K562 (cell line): Measurements from ENCODE around the gene COG7. TPM values are rescaled to one million over a fixed set of nuclear protein-coding genes. Genes with fewer than 3 reads are reported as not detected.

Source experiments
- E2F1 ChIP-seq: sonication (generic); formaldehyde crosslinking; IDR thresholded peaks from 2 replicates; pipeline ENCODE4 v1.8.1; 2023; ENCODE audit warnings: mild to moderate bottlenecking, missing genetic modification reagents, moderate library complexity
- E2F4 ChIP-seq: sonication (generic); formaldehyde crosslinking; IDR thresholded peaks from 2 replicates; pipeline ENCODE4 v1.8.0; 2022; ENCODE audit warnings: mild to moderate bottlenecking, low read depth, missing genetic modification reagents
- FOXJ2 ChIP-seq: fragments of 200-800 bp; sonication (Bioruptor generic); IDR thresholded peaks from 2 replicates; pipeline ENCODE4 v1.6.1; 2016; ENCODE audit warnings: missing genetic modification characterization, missing compliant biosample characterization
- GABPA ChIP-seq: fragments of 200-800 bp; sonication (Bioruptor generic); conservative IDR thresholded peaks from 2 replicates; pipeline ENCODE4 v1.6.1; 2016; ENCODE audit warnings: low read depth, missing genetic modification characterization, missing compliant biosample characterization
- HCFC1 ChIP-seq: IDR thresholded peaks from 2 replicates; pipeline ENCODE4 v1.6.1; 2012; ENCODE audit warnings: low read depth, low read length, improper control_type of control experiment
- HDAC8 ChIP-seq: fragments of 450-650 bp; IDR thresholded peaks from 2 replicates; pipeline ENCODE4 v1.6.1; 2016; ENCODE audit warnings: mild to moderate bottlenecking, missing genetic modification characterization, moderate library complexity, missing compliant biosample characterization
- HNRNPLL ChIP-seq: fragments of 200-400 bp; formaldehyde crosslinking; IDR thresholded peaks from 2 replicates; pipeline ENCODE4 v1.6.1; 2017; ENCODE audit warnings: low read length, low read depth, mild to moderate bottlenecking; ENCODE audit not compliant: poor library complexity, severe bottlenecking
- MAX ChIP-seq: sonication (generic); formaldehyde crosslinking; IDR thresholded peaks from 2 replicates; pipeline ENCODE4 v1.9.0; 2022; ENCODE audit warnings: mild to moderate bottlenecking, missing genetic modification reagents
- MGA ChIP-seq: fragments of 450-650 bp; IDR thresholded peaks from 2 replicates; pipeline ENCODE4 v1.6.1; 2016; ENCODE audit warnings: mild to moderate bottlenecking, moderate library complexity
- NFIC ChIP-seq: fragments of 450-650 bp; IDR thresholded peaks from 2 replicates; pipeline ENCODE4 v1.6.1; 2017; ENCODE audit warnings: mild to moderate bottlenecking, inconsistent platforms
- POU5F1 ChIP-seq: fragments of 150-350 bp; IDR thresholded peaks from 2 replicates; pipeline ENCODE4 v1.6.1; 2014; ENCODE audit warnings: borderline replicate concordance, low read length, low read depth, mild to moderate bottlenecking; ENCODE audit not compliant: partially characterized antibody
- SUPT5H ChIP-seq: fragments of 450-650 bp; IDR thresholded peaks from 2 replicates; pipeline ENCODE4 v1.6.1; 2016
- ZC3H8 ChIP-seq: fragments of 450-650 bp; IDR thresholded peaks from 2 replicates; pipeline ENCODE4 v1.6.1; 2017
- ZNF75A ChIP-seq: fragments of 450-650 bp; formaldehyde crosslinking; IDR thresholded peaks from 2 replicates; pipeline ENCODE4 v1.4.0; 2020; ENCODE audit warnings: mild to moderate bottlenecking
- polyA plus RNA-seq, 8 experiments: library from polyadenylated mRNA; depleted of rRNA in 4 of 8; stranded (reverse) in 5 of 8; unstranded in 3 of 8; fragments of >200 nt; fragmentation: Nextera tagmentation in 2 of 8; fragmentation: Illumina TruSeq in 1 of 8; extraction: Ambion mirVana in 2 of 8; extraction: Trizol in 1 of 8; gene quantifications; 2 replicates each; pipeline versions ENCODE4 v1.2.1 to v1.2.3, GENCODE V29; 2011 to 2014; ENCODE audit warnings: inconsistent platforms in 1 of 8, missing spikeins in 1 of 8
- total RNA-seq, 7 experiments: library from RNA; depleted of rRNA in 6 of 7; stranded (reverse); fragments of >200 nt in 6 of 7; fragmentation: Illumina TruSeq in 2 of 7; extraction: Trizol in 2 of 7; gene quantifications; 2 replicates each; pipeline versions ENCODE4 v1.2.1 to v1.2.3, GENCODE V29; 2011 to 2021; ENCODE audit warnings: low replicate concordance in 1 of 7

Gene COG7
- total and polyA plus RNA-seq, 9 of the 15 experiments (the other 6 are each of a cell fraction or from before 2014, with no cell fraction given): 3.8 to 17.6 (median 13.4) TPM

GRCh38 chr16:23452572-23453337, at the start of gene COG7 (continued):
- TF ChIP-seq GABPA (tag) (peak; percentile 93), POU5F1 (peak; percentile 95), FOXJ2 (tag) (peak; percentile 83), MAX (CRISPR knock-in tag) (peak; percentile 44; the same call in 1 of the 2 replicates), SUPT5H (peak; percentile 64), NFIC (peak; percentile 86), HDAC8 (tag) (peak; percentile 39; the same call in 1 of the 2 replicates), HCFC1 (peak; percentile 73), E2F4 (CRISPR knock-in tag) (no peak), HNRNPLL (peak; percentile 93), E2F1 (peak; percentile 64; the same call in 1 of the 2 replicates), ZC3H8 (no peak), ZNF75A (peak; percentile 77), MGA (peak; percentile 58)
